ENCODE results near the gene NWD2.

Gene NWD2

GRCh38 chr4:37365888-37366287 lies 121.3 kb downstream of the NWD2 start:
- Histone ChIP-seq H3K4me3 (ENCODE audit: low read depth, low read length) (no peak overlapping the region), H3K9me3 (ENCODE audit: control insufficient read depth, insufficient read depth, low read depth, low read length) (no peaks in the 10 kb centered on the region), H3K27ac (ENCODE audit: extremely low read depth, low read depth, low read length) (no peak overlapping the region), H3K4me1 (ENCODE audit: control insufficient read depth, insufficient read depth, low read length) (no peaks in the 10 kb centered on the region), H3K36me3 (ENCODE audit: control insufficient read depth in 2 of 2, insufficient read depth in 1 of 2, low read length in 2 of 2) (no peaks in the 10 kb centered on the region)
- TF ChIP-seq ZNF292 (tag by site-specific recombination; IDR thresholded peaks at IDR 0.05; ENCODE audit: borderline replicate concordance, low read depth) (no peak), ZNF169 (tag by site-specific recombination; IDR thresholded peaks at IDR 0.05) (no peak), ZNF645 (tag by site-specific recombination; IDR thresholded peaks at IDR 0.05) (no peak), ZNF658 (tag by site-specific recombination; IDR thresholded peaks at IDR 0.05) (no peak), SCRT2 (tag by site-specific recombination; IDR thresholded peaks at IDR 0.05) (no peak), KLF7 (tag by site-specific recombination; IDR thresholded peaks at IDR 0.05; ENCODE audit: borderline replicate concordance) (no peak), ZFHX2 (tag by site-specific recombination; conservative IDR thresholded peaks at IDR 0.05) (no peak), ZNF596 (tag by site-specific recombination; IDR thresholded peaks at IDR 0.05) (no peak), OVOL3 (tag by site-specific recombination; IDR thresholded peaks at IDR 0.05) (no peak), ZNF280C (tag by site-specific recombination; IDR thresholded peaks at IDR 0.05) (no peak), ZNF704 (tag by site-specific recombination; IDR thresholded peaks at IDR 0.05) (no peak), ZNF692 (tag by site-specific recombination; IDR thresholded peaks at IDR 0.05) (no peak), ZBTB21 (tag by site-specific recombination; IDR thresholded peaks at IDR 0.05) (no peak), ZSCAN30 (tag by site-specific recombination; IDR thresholded peaks at IDR 0.05) (no peak)
- ChIA-PET CTCF (no interaction called here), POLR2A (interaction anchor here (0.6 kb wide), 1 partner anchor 479 kb away, joined by 4 read pairs; no protein-coding TSS in a partner anchor)

- H3K4me3 ChIP-seq (ENCODE audit: low read depth, low read length), result no peak overlapping the region
- H3K36me3 ChIP-seq (ENCODE audit: control insufficient read depth in 2 of 2, insufficient read depth in 1 of 2, low read length in 2 of 2), result no peaks in the 10 kb centered on the region
- POLR2A ChIA-PET, result no interaction called here
- H3K4me1 ChIP-seq (ENCODE audit: control insufficient read depth, insufficient read depth, low read length), result no peaks in the 10 kb centered on the region
- CTCF ChIA-PET, result no interaction called here
- H3K9me3 ChIP-seq (ENCODE audit: control insufficient read depth, insufficient read depth, low read depth, low read length), result no peaks in the 10 kb centered on the region
- no peak overlapping the region for H3K27ac ChIP-seq (ENCODE audit: extremely low read depth, low read depth, low read length)
- TF ChIP-seq ZEB2 (tag by site-specific recombination; IDR thresholded peaks at IDR 0.05), result no peak
- no peak for TF ChIP-seq PRDM6 (tag by site-specific recombination; IDR thresholded peaks at IDR 0.05)
- TF ChIP-seq KLF17 (tag by site-specific recombination; IDR thresholded peaks at IDR 0.05), result no peak
- no peak for TF ChIP-seq ZNF76 (tag by site-specific recombination; IDR thresholded peaks at IDR 0.05; ENCODE audit: borderline replicate concordance, low read depth)
- no peak for TF ChIP-seq SALL2 (tag by site-specific recombination; IDR thresholded peaks at IDR 0.05; ENCODE audit: borderline replicate concordance)
- no peak for TF ChIP-seq ZNF248 (tag by site-specific recombination; IDR thresholded peaks at IDR 0.05)
- no peak for TF ChIP-seq IKZF3 (tag by site-specific recombination; IDR thresholded peaks at IDR 0.05)
- no peak for TF ChIP-seq ZBTB26 (tag by site-specific recombination; optimal IDR thresholded peaks at IDR 0.05)
- no peak for TF ChIP-seq BCL11A (tag by site-specific recombination; IDR thresholded peaks at IDR 0.05; ENCODE audit: low read depth)
- TF ChIP-seq ZNF585B (tag by site-specific recombination; IDR thresholded peaks at IDR 0.05), result no peak
- TF ChIP-seq PBX3 (CRISPR knock-in tag; IDR thresholded peaks at IDR 0.05), result no peak
Observed at GRCh38 chr4:37367901-37368300, 123.4 kb downstream of the NWD2 start.
